HG03060 (cell line): ENCODE results near the gene ASB9.
"Not testable (repeated sequence)": the region's sequence is repeated elsewhere in the genome, so short reads cannot be mapped to it uniquely, and the experiment has no call there.

Experiments used
- ATAC-seq: cut with Tn5 transposase; IDR thresholded peaks from one replicate; pipeline ENCODE4 v1.9.1; 2021; ENCODE audit warnings: low read depth, moderate number of reproducible peaks; ENCODE audit not compliant: unreplicated experiment

ASB9 gene, protein sequence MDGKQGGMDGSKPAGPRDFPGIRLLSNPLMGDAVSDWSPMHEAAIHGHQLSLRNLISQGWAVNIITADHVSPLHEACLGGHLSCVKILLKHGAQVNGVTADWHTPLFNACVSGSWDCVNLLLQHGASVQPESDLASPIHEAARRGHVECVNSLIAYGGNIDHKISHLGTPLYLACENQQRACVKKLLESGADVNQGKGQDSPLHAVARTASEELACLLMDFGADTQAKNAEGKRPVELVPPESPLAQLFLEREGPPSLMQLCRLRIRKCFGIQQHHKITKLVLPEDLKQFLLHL

DNA sequence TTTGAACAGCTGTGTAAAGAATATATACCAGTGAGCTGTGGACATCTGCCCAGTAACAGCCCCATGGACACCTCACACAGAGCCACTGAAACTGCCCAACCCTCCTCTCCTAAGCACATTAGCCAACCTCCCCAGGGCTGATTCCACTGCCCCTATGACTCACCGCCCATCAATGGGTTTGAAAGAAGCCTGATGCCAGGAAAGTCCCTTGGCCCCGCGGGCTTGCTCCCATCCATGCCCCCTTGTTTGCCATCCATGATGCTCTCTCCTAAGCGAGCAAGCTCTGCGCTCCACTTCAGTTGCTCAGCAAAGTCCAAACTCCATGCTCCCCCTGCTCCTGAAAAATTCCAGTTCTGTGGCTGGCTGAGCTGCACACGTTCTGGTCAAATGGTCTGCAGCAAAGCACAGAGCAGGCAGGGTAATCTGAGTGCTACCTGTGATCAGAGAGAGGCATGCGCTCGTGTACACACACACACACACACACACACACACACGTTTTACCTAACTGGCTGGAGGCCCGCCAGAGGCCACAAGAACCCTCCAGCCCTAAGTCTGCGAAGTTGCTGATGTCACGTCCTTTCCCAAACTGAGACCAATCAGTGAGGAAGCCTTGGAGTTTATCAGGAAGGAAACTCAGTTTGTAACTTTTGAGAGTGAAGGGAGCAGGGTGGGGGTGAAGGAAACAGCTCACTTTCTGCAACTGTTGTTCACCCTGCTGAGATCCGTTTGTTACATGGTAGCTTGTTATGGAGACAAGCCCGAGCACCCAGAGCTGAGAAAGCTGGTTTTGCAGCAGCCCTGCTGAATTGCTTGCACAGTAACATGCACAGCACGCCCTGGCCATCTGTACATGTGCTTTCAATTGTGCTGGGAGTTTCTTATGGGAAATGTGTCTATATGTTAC, at the start of gene ASB9:
Gene ASB9, minus strand, starts transcription at position 466 of the 904 bp plus-strand sequence. Its CDS starts 209 bp downstream, at position 257.
- ATAC-seq: no peak

DNA sequence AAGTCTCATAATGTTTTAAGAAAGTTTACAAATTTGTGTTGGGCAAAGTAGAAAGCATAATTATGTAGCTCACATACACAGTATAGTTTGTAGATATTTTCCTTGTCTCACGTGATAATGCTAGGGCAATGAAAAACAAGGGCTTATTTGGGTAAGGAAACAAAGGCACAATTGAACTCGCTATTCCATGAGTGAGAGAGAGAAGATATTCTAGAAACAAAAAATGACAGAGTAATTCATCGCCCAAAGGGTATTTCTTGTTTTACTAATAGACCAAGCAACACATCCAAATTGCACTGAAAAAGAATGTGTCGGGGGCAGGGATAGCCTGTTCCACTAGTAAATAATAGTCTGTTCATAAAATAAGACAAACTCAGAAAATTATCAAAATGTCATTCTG, 49.2 kb upstream of the ASB9 start:
- no peak for ATAC-seq

DNA sequence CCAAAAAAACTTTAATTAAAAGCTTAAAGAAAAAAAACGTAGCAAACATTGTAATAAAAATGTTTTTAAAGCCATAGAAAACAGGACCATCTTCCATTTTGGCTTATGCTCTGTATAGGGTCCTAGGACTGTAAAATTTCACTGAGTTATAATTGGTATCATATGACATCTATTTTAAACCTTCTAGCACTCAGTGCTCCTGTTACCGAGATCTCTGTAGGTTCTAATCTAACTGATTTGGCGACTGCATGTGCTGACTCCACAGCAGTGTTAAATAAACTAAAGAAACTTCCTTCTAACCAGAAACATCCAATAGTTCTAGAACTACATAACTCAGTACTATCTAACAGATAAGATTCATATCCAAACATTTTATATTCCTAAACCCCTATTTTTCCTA, 45.6 kb upstream of the ASB9 start, which contains the start of gene ASB11:
Gene ASB11, minus strand, starts transcription at position 132 of the 400 bp plus-strand sequence. Its CDS starts 35 bp downstream, at position 97.
- no peak for ATAC-seq

DNA sequence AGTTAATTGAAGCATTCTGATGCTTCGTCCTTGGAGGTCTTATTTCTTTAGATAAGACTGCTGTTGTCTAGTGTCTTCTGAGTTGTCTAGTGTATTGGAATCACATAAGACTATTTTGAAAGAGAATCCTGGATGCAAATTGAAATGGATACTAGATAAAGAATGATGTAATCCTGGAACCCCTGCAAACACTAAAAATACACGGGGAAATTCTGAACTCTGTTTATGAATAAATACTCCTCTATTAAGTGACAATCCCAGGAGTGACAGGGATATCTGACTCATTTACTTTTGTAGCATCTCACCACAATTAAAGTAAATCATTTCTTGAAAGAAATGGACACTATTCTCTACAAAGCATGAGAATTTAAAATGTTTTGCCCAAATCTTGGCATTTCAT, 44.6 kb upstream of the ASB9 start:
- ATAC-seq: no peak

DNA sequence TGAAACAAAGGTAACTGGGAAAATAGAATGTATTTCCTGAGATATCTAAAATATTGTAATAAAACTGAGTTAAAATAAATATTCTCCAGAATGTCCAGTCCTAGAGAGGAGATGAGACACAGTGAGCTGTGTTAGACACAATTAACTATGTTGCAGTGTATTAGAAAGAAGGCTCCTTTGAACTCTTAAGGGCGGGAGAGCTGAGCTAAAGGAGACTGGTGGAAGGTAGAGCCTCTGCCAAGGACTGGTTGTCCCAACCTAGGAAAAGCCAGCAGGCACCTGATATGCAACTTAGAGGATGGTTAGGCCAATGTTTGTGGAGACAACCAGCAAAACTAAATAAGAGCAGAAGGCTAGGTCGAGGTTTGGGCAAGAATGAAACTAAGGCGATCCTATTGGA, 41.2 kb upstream of the ASB9 start:
- ATAC-seq: no peak

DNA sequence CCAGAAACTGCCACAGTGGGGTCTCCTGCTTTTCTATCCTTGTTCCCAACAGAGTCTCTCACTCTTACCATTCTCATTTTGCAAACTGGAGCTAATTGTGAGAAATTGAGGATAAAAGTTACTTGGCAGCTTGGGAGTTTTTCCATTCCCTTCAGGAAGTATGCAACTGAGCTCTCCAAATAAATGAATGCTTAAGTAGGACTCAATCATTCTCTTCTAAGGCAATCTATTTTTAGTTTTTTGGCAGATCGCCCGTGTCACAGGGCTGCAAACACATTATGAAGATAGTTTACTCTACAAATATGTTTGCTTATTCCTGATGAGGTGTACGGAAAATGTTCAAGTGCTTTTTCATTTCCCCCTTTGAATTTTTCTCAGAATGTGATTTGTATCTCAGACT, 40.2 kb upstream of the ASB9 start:
- no peak for ATAC-seq

DNA sequence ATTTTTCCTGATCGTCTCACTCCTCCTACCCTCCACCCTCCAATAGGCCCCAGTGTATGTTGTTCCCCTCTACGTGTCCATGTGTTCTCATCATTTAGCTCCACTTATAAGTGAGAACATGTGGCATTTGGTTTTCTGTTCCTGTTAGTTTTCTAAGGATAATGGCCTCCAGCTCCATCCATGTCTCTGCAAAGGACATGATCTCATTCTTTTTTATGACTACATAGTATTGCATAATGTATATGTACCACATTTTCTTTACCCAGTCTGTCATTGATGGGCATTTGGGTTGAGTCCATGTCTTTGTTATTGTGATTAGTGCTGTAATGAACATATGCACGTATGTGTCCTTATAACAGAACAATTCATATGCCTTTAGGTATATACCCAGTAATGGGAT, 36.0 kb upstream of the ASB9 start:
- not testable (repeated sequence) for ATAC-seq

DNA sequence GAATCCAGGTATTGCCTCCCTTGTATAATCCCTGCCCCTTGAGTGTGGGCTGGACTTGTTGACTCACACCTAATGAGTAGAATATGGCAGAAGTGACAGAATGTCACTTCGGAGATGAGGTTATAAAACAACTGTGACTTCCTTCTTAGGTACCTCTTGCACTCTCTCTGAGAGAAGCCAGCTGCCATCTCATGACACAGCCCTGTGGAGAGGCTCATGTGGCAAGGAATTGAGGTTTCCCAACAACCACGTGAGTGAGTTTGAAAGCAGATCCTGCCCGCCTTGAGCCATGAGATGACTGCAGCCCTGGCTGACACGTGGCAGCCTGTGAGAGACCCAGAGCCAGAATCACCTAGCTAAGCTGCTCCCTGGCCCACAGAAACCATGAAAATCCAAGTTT, 32.0 kb upstream of the ASB9 start:
- ATAC-seq: no peak

DNA sequence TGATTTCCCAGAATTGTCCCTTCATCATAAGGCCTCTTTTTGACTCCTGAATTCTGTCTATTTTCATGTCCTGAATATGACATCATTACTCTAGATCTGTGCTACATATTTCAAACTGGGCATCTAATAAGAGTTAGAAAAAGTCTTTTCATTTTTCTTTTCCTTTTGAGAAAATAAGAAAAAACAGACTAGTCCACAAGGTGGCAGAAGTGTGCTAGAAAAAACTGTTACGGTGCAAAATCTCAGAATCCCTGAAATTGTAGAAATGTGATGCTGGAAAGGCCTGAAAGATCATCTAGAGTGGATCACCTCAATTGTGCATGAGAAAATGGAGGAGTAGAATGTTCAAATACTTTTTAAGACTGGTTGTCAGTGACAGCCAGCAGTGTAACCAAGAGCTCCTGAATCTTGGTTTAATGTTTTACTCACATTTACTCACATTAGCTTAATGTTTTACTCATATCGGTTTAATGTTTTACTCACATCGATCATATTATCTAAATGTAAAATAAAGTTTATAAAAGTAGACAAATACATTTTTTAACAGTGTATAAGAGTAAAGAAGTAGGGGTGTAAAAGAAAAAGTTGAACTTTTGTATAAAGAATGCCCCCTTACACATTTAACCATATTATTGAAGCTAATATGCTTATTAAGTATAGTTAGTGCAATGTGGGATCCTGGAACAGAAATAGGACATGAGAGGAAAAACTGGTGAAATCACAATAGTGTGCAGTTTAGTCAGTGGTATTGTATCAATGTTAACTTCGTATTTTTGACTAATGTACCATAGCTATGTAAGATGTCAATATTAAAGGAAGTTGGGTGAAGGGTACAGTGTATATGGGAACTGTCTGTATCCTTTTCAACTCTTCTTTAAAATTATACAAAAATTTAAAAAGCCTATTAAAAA, 30.3 kb upstream of the ASB9 start:
- no peak for ATAC-seq

DNA sequence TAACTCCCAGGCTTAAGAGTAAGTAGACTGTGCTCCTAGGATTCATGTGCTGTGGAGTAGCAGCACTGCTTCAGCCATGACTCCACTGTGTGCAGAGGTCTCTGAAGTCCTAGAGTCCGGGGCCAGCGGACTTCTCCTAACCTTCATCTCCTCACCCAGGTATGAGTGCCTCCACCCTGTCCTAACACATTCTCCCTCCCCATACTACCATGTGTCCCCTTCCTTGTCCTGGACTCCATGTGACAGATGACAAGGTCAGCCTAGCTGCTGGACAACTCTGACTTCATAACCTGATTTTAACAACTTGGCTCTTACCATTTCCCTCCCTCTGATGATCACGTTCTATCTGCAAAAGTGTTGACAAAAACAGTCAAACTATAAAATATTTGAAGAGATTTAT, 28.9 kb upstream of the ASB9 start:
- ATAC-seq: no peak

DNA sequence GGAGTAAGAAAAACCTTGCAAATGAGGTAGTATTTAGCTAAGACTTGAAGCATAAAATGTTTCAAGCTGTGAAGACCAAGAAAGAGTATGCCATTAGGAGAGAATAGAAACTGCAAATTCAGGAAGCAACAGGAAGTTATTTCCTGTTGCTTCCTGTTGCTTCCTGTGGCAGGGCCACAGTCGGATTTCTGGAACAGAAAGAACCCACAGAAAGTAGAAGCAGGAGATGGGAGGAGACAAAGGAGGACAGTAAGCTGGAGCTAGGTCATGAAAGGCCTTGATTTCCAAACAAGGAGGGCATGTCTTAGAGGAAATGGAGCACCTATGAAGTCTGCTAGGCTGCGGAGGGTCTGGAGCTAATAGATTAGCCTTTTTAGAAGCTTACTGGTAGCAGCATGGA, 28.3 kb upstream of the ASB9 start:
- ATAC-seq: no peak

DNA sequence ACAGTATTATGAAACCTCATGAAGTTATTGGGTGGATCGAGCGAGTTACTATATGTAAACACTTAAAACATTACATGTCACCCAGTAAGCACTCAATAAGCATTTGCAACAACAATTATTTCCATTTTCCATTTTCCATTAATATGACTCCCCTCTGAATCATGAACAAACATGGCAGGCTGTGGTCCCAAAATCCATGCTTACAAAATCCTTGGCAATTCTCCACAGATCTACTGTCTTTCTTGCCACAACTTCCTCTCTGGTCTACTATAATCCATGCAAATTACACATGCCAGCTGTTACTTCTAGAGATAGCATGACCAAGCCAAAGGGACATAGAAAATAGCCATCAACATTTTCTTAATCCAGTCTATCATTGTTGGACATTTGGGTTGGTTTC, 23.6 kb upstream of the ASB9 start:
- no peak for ATAC-seq

DNA sequence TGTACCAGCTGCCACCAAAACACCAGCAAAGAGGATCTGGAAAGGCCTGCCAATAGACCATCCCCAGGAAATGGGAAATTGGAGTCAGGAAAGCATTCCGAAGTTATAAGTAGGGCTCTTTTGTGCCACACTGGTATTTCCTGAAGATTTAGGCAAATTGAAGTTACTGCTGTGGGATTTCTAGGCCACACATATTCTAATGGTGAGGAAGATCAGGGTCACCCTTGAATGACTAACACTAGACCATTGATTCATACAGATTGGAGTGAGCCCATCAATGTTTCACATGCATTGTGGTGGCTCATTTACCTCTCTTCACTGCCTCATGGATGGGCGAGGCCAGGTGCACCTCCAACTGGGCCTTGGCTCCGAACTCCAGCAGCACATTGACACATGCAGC, 23.0 kb upstream of the ASB9 start:
- no peak for ATAC-seq

DNA sequence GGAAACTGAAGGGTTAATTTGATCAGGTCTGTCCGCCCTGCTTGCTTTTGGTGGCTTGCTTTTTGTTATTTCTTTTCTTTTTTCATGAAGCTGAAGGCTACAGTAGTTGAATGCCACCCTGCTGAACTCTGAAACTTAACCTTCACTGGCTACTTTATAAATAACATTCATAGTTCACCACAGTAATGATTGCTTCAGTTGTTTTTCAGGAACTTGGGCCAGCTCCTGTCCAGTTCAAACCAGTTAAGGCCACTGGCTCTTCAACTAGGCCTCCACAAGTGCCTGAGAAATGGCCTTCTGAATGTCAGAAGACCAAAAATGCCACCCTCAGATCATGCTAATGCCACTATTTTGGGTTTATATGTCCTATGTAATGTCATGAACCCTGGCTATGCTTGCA, 7.7 kb upstream of the ASB9 start:
- ATAC-seq: no peak

DNA sequence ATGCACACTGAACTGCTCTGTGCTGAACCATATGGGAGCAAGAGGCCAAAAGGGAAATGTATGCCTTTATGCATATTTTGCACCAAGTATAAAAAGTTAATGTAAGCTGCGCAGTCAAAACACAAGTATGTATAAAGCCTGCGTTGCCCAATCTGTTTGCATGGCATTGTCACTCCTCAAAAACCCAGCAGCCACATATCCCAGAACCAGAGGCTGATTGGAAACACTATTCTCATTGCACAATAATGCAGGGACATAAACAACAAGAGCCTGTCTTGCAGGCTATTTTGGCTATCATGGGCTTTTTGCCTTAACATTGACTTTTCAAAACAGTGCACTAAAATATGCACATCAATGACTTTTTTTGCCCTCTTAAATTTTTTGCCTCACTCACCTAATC, 5.1 kb upstream of the ASB9 start:
- no peak for ATAC-seq

DNA sequence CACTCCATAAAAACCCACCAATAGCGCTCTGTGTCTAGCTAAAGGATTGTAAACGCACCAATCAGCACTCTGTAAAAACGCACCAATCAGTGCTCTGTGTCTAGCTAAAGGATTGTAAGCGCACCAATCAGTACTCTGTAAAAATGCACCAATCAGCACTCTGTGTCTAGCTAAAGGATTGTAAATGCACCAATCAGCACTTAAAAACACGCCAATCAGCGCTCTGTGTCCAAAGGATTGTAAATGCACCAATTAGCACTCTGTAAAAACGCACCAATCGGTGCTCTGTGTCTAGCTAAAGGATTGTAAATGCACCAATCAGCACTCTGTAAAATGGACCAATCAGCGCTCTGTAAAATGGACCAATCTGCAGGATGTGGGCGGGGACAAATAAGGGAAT, 3.4 kb upstream of the ASB9 start:
- ATAC-seq: not testable (repeated sequence)

DNA sequence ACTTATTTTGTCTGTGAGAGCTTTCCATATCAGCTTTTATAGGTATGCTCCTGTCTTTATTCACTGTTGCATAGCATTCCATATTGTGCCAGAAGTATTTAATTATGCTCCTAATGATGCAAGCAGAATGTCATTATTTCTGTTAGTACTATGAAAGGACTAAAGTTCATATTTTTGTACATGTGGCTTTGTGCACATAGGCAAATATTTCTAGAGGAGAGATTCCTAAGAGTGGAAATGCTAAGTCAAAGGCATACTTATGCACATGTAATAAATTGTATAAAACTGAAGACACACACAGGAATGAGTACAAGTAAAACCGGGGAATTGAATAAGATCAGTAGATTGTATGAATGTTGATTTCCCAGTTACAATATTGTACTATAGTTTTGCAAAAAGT, 1.9 kb upstream of the ASB9 start:
- no peak for ATAC-seq

DNA sequence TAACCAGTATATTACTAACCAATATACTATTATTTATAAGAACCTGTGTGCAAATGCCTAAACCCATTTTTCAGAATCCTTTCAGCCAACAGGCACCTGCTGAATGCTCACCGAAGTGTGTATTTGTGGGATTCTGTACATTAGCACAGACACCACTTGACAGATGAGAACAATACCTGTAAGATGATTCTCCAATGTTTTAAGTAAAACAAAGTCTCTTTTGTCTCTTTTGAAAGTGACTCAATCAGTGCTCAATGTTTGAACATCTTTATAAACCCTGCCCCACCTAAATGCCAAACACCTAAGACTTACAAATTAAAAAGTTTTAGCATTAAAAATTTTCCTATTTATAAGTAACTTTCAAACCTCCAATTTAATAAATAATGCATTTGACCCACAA, 763 bp downstream of the ASB9 start:
- no peak for ATAC-seq

DNA sequence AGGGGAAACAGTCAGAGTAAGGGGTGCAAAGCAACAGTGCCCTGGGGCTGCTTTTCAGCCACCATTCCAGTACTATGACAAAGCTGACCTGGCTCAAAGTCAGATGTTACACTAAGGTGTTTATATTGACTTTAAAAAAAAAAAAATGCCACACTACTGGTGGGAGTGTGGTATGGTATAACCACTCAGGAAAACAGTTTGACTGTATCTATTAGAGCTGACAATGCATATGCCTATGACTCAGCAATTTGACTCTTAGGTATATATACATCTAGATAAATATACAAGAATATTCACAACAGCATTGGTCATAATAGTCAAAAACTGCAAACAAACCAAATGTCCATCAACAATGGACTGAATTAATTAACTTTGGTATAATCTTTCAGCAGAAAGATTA, 15.0 kb downstream of the ASB9 start:
- ATAC-seq: no peak

DNA sequence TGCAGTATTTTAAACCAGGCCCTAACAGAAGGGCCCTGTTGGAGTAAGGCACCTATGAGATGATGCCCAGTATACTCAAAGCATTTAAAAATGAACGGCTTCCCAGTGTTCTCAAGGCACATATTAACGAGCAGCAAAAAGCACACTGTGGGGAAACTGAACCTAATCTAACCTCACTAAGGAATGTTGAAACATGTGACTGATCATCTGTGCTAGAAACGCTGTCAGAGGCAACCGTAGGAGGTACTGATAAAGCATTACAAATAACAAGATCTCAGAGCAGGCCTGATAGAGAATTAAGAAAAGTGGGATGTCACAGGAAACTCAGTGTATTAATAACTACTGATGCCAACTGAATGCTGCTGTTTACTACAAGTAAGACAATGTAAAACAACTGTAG, 24.0 kb downstream of the ASB9 start:
- ATAC-seq: no peak

DNA sequence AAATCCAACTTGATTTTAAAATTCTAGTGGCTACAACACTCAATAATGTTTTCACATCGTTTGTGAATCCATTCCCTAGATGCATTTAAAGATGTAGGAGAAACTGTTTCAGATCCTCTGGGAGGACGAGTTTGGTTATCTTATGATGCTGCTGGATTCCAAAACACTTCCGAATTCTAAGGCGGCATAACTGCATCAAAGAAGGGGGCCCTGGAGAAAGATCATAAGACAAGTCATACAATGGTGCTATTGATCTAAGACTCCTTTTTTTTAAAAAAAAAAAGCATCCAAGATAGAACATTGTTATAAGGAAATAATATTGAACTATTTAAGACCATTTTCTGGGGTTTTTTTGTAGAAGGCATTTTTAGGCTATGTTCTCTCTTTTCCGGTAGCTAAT, 25.5 kb downstream of the ASB9 start:
- no peak for ATAC-seq
